ENCODE measurements around the gene TBC1D3E. TPM values are rescaled to one million over a fixed set of nuclear protein-coding genes. Genes with fewer than 3 reads are reported as not detected.

TBC1D3E gene
- not detected for total RNA-seq

GRCh38 chr17:38127651-38128050, at the start of gene TBC1D3E:
Gene TBC1D3E, plus strand, starts transcription at chr17:38127951. Its CDS starts 1,545 bp downstream, at chr17:38129496.

Small RNA genes lying within 50 kb of the gene (small RNA-seq; reads per million reads assigned to genes)
- not detected for gene RF00019 (ENCODE audit: low replicate concordance)
- gene RNA5SP526 (ENCODE audit: low replicate concordance) = not detected

Other genes with a start within 250 kb of the TBC1D3E start
- 0.31 TPM for gene TBC1D3K, start 203.5 kb upstream of the TBC1D3E start, total RNA-seq
- 22.5 TPM for gene TBC1D3L, start 138.9 kb upstream of the TBC1D3E start, total RNA-seq
- gene TBC1D3D, start 124.0 kb upstream of the TBC1D3E start, total RNA-seq = not detected
- gene TBC1D3C, start 59.3 kb upstream of the TBC1D3E start, total RNA-seq = 1.9 TPM
- gene TBC1D3, start 64.6 kb downstream of the TBC1D3E start, total RNA-seq = not detected
- gene MRPL45, start 169.2 kb downstream of the TBC1D3E start, total RNA-seq = 27.5 TPM
- 0.63 TPM for gene GPR179, start 216.0 kb downstream of the TBC1D3E start, total RNA-seq
- gene SOCS7, start 223.9 kb downstream of the TBC1D3E start, total RNA-seq = 64.8 TPM

Data from parietal lobe (tissue), 2 donors.